PC-3 (cell line): Measurements from ENCODE around the gene POMT1. TPM values are rescaled to one million over a fixed set of nuclear protein-coding genes. Genes with fewer than 3 reads are reported as not detected.

Experiments
- ATAC-seq: fragments of 200-7000 bp; cut with Tn5 transposase; 2 replicates; pipeline ENCODE4 v1.9.1; 2020; ENCODE audit warnings: mild to moderate bottlenecking, moderate library complexity
- BruUV-seq: library from RNA; stranded (reverse); fragments of 400-500 nt; replicated peaks from 2 replicates; lab custom pipeline; 2021; lab: Mats Ljungman, UMichigan
- CTCF ChIA-PET: fragments of 300-600 bp; sonication (Branson Sonifier 250); formaldehyde crosslinking; loops from one replicate; lab custom pipeline; 2022; ENCODE audit warnings: antibody characterized with exemption; lab: Charles Lee
- POLR2A ChIA-PET: fragments of 300-600 bp; sonication (Branson Sonifier 250); formaldehyde crosslinking; loops from one replicate; lab custom pipeline; 2022; ENCODE audit warnings: antibody characterized with exemption; ENCODE audit not compliant: unreplicated experiment; lab: Charles Lee
- DNase-seq: peaks from one replicate; pipeline ENCODE4 v3.0.0-alpha.2; 2015
- H2AFZ ChIP-seq: fragments of 300-600 bp; sonication (generic); 2 replicates; pipeline ENCODE4 v1.6.0; 2016; ENCODE audit warnings: antibody characterized with exemption, low read length
- H3F3A ChIP-seq: fragments of 300-600 bp; sonication (generic); one replicate; pipeline ENCODE4 v1.6.0; 2017; ENCODE audit warnings: antibody characterized with exemption, low read length, control low read depth, mild to moderate bottlenecking; ENCODE audit not compliant: unreplicated experiment
- H3K27ac ChIP-seq: fragments of 300-600 bp; sonication (generic); 2 replicates; pipeline ENCODE4 v1.5.1; 2016; ENCODE audit warnings: mild to moderate bottlenecking, low read length
- H3K27me3 ChIP-seq: fragments of 300-600 bp; sonication (generic); 2 replicates; pipeline ENCODE4 v1.6.1; 2016; ENCODE audit warnings: low read length, mixed read lengths
- H3K36me3 ChIP-seq: fragments of 300-600 bp; sonication (generic); 2 replicates; pipeline ENCODE4 v1.6.1; 2016; ENCODE audit warnings: low read depth, mixed run types, low read length, mixed read lengths
- H3K4me1 ChIP-seq: fragments of 300-600 bp; sonication (generic); 2 replicates; pipeline ENCODE4 v1.5.1; 2016; ENCODE audit warnings: low read length; ENCODE audit not compliant: insufficient read depth
- H3K4me2 ChIP-seq: fragments of 300-600 bp; sonication (generic); 2 replicates; pipeline ENCODE4 v1.6.0; 2016; ENCODE audit warnings: low read length
- H3K4me3 ChIP-seq: fragments of 300-600 bp; sonication (generic); 2 replicates; pipeline ENCODE4 v1.5.1; 2016; ENCODE audit warnings: mild to moderate bottlenecking, low read length, mixed read lengths
- H3K79me2 ChIP-seq: fragments of 300-600 bp; sonication (generic); 2 replicates; pipeline ENCODE4 v1.6.1; 2017; ENCODE audit warnings: low read length, mixed read lengths
- H3K9ac ChIP-seq: fragments of 300-600 bp; sonication (generic); 2 replicates; pipeline ENCODE4 v1.6.0; 2016; ENCODE audit warnings: mild to moderate bottlenecking, low read length
- H3K9me2 ChIP-seq: fragments of 300-600 bp; sonication (generic); replicated peaks from 2 replicates; pipeline ENCODE4 v1.6.1; 2016; ENCODE audit warnings: mixed run types, low read length, mixed read lengths
- H3K9me3 ChIP-seq: fragments of 300-600 bp; sonication (generic); 2 replicates; pipeline ENCODE4 v1.6.1; 2016; ENCODE audit warnings: low read length, mixed read lengths
- H4K20me1 ChIP-seq: fragments of 300-600 bp; sonication (generic); 2 replicates; pipeline ENCODE4 v1.6.1; 2016; ENCODE audit warnings: low read length, mixed read lengths
- CTCF ChIP-seq: fragments of 300-600 bp; sonication (generic); conservative IDR thresholded peaks from 2 replicates; pipeline ENCODE4 v1.5.1; 2017; ENCODE audit warnings: antibody characterized with exemption, low read depth, mild to moderate bottlenecking, low read length
- EZH2 ChIP-seq: fragments of 300-600 bp; sonication (generic); IDR thresholded peaks from one replicate; pipeline ENCODE4 v1.6.1; 2017; ENCODE audit warnings: antibody characterized with exemption, mild to moderate bottlenecking, low read length; ENCODE audit not compliant: unreplicated experiment
- EZH2phosphoT487 ChIP-seq: fragments of 300-600 bp; sonication (generic); IDR thresholded peaks from 2 replicates; pipeline ENCODE4 v1.6.1; 2018; ENCODE audit warnings: mild to moderate bottlenecking, antibody characterized with exemption, low read length, borderline replicate concordance
- intact Hi-C: fragments of 100-400 bp; cut with micrococcal nuclease; formaldehyde crosslinking; loops from 2 replicates; pipeline ENCODE4 v1.9.0; 2023
- total RNA-seq: library from RNA; depleted of rRNA; stranded (reverse); fragments of >200 nt; gene quantifications from 2 replicates; pipeline ENCODE4 v1.2.3, GENCODE V29; 2014

The POMT1 gene
- total RNA-seq, 1 experiment from 2014 or later = 24.1 TPM

DNA sequence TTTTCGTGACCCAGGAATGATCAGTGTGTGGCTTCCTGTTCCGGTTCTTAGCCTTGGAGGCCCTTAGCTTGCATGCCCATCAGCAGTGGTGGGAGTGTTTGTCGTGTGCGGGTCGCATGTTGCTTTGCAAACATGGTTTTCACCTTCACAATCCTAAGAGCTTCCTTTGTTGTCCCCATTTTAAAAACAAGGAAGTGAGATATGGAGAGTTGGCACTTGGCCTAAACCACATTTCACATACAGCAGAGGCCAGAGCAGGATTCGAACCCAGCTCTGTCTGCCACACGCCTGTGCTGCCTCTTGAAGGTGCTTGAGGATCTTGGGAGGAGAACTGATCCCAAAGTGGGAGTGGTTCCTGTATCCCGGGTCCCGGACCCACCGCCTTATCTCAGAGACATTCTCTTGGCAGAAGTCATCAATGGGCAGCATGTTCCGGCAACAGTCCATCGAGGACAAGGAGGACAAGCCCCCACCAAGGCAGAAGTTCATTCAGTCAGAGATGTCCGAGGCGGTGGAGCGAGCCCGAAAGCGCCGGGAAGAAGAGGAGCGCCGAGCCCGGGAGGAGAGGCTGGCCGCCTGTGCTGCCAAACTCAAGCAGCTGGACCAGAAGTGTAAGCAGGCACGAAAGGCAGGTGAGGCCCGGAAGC is 38.2 kb upstream of the POMT1 start:
- Histone ChIP-seq H3K9me3 (no peaks in the 10 kb centered on the region), H3K79me2 (no peaks in the 10 kb centered on the region), H3F3A (no peaks in the 10 kb centered on the region), H3K9ac (no peak overlapping the region), H4K20me1 (no peaks in the 10 kb centered on the region), H3K4me3 (no peak overlapping the region), H2AFZ (no peak overlapping the region), H3K9me2 (no peaks in the 10 kb centered on the region), H3K4me1 (no peaks in the 10 kb centered on the region), H3K36me3 (peaks cover 35% of the 10 kb centered on the region; the same call in 1 of the 2 replicates), H3K27me3 (no peaks in the 10 kb centered on the region), H3K4me2 (no peak overlapping the region), H3K27ac (no peak overlapping the region)
- no peak for TF ChIP-seq EZH2
- no peak for TF ChIP-seq EZH2phosphoT487
- no peak for TF ChIP-seq CTCF
- no peak for DNase-seq
- ChIA-PET CTCF (no interaction called here), POLR2A (no interaction called here)
- ATAC-seq = no peak
- intact Hi-C loops = no loop called here
- no TSS peak for BruUV-seq

DNA sequence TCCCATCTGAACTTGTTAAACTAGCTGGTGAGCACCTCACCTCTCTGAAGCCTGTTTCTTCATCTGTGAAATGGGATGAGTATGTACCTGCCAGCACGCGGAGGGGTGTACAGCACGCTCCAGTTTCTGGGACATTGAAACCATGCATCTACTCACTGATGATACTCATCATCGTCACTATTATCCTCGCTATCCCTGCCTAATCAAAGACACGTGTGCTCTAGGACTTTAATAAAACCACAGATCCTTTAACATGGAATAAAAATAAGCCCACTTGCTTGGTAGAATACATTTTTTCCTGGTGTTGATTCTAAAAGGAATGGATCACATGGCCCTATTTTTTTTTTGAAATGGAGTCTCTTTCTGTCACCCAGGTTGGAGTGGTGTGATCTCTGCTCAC is 37.3 kb upstream of the POMT1 start:
- no peak for TF ChIP-seq CTCF
- TF ChIP-seq EZH2phosphoT487 = no peak
- no peak for TF ChIP-seq EZH2
- Histone ChIP-seq H3K27me3 (no peaks in the 10 kb centered on the region), H3K9me2 (no peaks in the 10 kb centered on the region), H4K20me1 (no peaks in the 10 kb centered on the region), H3K27ac (no peak overlapping the region), H3K9me3 (no peaks in the 10 kb centered on the region), H3K9ac (no peak overlapping the region), H3F3A (no peaks in the 10 kb centered on the region), H3K36me3 (peaks cover 30% of the 10 kb centered on the region; the same call in 1 of the 2 replicates), H2AFZ (no peak overlapping the region), H3K4me1 (no peaks in the 10 kb centered on the region), H3K4me3 (no peak overlapping the region), H3K4me2 (no peak overlapping the region), H3K79me2 (no peaks in the 10 kb centered on the region)
- intact Hi-C loops = no loop called here
- ChIA-PET CTCF (no interaction called here), POLR2A (no interaction called here)
- DNase-seq = no peak
- BruUV-seq = no TSS peak
- ATAC-seq = no peak

- Histone ChIP-seq H3K36me3 (peaks cover 36% of the 10 kb centered on the region), H4K20me1 (no peaks in the 10 kb centered on the region)
- intact Hi-C loops = no loop called here
These were observed 35.3 kb upstream of the POMT1 start for GRCh38 chr9:131467214-131467935.

More at GRCh38 chr9:131467214-131467935, 35.3 kb upstream of the POMT1 start:
- no peak for ATAC-seq
- Histone ChIP-seq H3K9me2 (no peaks in the 10 kb centered on the region), H3K9me3 (no peaks in the 10 kb centered on the region), H3K27me3 (no peaks in the 10 kb centered on the region), H3K79me2 (no peaks in the 10 kb centered on the region), H3K4me1 (no peaks in the 10 kb centered on the region), H3F3A (no peaks in the 10 kb centered on the region), H3K4me3 (no peak overlapping the region), H3K27ac (no peak overlapping the region), H3K9ac (no peak overlapping the region), H2AFZ (no peak overlapping the region), H3K4me2 (no peak overlapping the region)
- DNase-seq = no peak
- ChIA-PET POLR2A (no interaction called here), CTCF (no interaction called here)
- no peak for TF ChIP-seq EZH2phosphoT487
- no peak for TF ChIP-seq EZH2
- no peak for TF ChIP-seq CTCF
- no TSS peak for BruUV-seq
